CD4-positive, CD25-positive, alpha-beta regulatory T cell (primary cell): ENCODE measurements around the gene CPA2. TPM values are rescaled to one million over a fixed set of nuclear protein-coding genes. Genes with fewer than 3 reads are reported as not detected.
"Not testable (repeated sequence)": the region's sequence is repeated elsewhere in the genome, so short reads cannot be mapped to it uniquely, and the experiment has no call there.

ENCODE experiments used
- ATAC-seq, 2 donors: fragments of 150-1000 bp; cut with Tn5 transposase; one replicate each; pipeline ENCODE4 v1.10.0; 2021; ENCODE audit warnings: low read depth in 2 of 2, moderate number of reproducible peaks in 2 of 2, moderate library complexity in 1 of 2
- DNase-seq, 3 donors: peaks; one replicate each; pipeline versions ENCODE4 v3.0.0 to v3.0.0-alpha.2; 2012 to 2022; ENCODE audit warnings: mixed read lengths in 1 of 3
- H3K27ac ChIP-seq: one replicate; pipeline ENCODE4 v1.7.0; 2013; ENCODE audit warnings: mild to moderate bottlenecking, low read length; ENCODE audit not compliant: insufficient read depth, poor library complexity, severe bottlenecking
- H3K27me3 ChIP-seq: one replicate; pipeline ENCODE4 v1.7.0; 2013; ENCODE audit warnings: low read length; ENCODE audit not compliant: control insufficient read depth, insufficient read depth
- H3K36me3 ChIP-seq: one replicate; pipeline ENCODE4 v1.7.0; 2013; ENCODE audit warnings: mild to moderate bottlenecking, low read length, moderate library complexity; ENCODE audit not compliant: control insufficient read depth, insufficient read depth
- H3K4me1 ChIP-seq: 2 replicates; pipeline ENCODE4 v1.7.0; 2013; ENCODE audit warnings: mild to moderate bottlenecking, low read length; ENCODE audit not compliant: insufficient read depth, control insufficient read depth, poor library complexity, severe bottlenecking
- H3K4me3 ChIP-seq: one replicate; pipeline ENCODE4 v1.7.0; 2013; ENCODE audit warnings: low read depth, mild to moderate bottlenecking, low read length, moderate library complexity
- H3K9me3 ChIP-seq, 2 experiments: 1 replicate in 1 of 2; 2 replicates in 1 of 2; pipeline ENCODE4 v1.7.0; 2013; ENCODE audit warnings: low read length in 2 of 2, mild to moderate bottlenecking in 1 of 2, moderate library complexity in 1 of 2; ENCODE audit not compliant: control insufficient read depth in 2 of 2
- H3K27ac Mint-ChIP-seq, 3 donors: one replicate each; pipeline ENCODE4 v1.8.0; 2020 to 2022; ENCODE audit warnings: mild to moderate bottlenecking in 3 of 3, mixed read lengths in 3 of 3, moderate library complexity in 2 of 3
- H3K27me3 Mint-ChIP-seq: one replicate; pipeline ENCODE4 v1.8.0; 2022; ENCODE audit warnings: mild to moderate bottlenecking, mixed read lengths
- H3K36me3 Mint-ChIP-seq: one replicate; pipeline ENCODE4 v1.8.0; 2020; ENCODE audit warnings: mixed read lengths
- H3K4me1 Mint-ChIP-seq, 4 donors: one replicate each; pipeline ENCODE4 v1.8.0; 2020 to 2022; ENCODE audit warnings: mixed read lengths in 4 of 4, mild to moderate bottlenecking in 1 of 4
- H3K4me3 Mint-ChIP-seq, 4 donors: one replicate each; pipeline ENCODE4 v1.8.0; 2020 to 2022; ENCODE audit warnings: mild to moderate bottlenecking in 4 of 4, mixed read lengths in 4 of 4, moderate library complexity in 3 of 4
- H3K9me3 Mint-ChIP-seq, 7 donors: one replicate each; pipeline ENCODE4 v1.8.0; 2020 to 2022; ENCODE audit warnings: mixed read lengths in 7 of 7, mild to moderate bottlenecking in 3 of 7, moderate library complexity in 2 of 7
- polyA plus RNA-seq, 4 donors: library from polyadenylated mRNA; unstranded; fragments of 300-500 nt; fragmentation: Illumina TruSeq; gene quantifications; one replicate each; pipeline ENCODE4 v1.2.3, GENCODE V29; 2021
- total RNA-seq: library from RNA; stranded (reverse); gene quantifications from one replicate; pipeline ENCODE4 v1.2.3, GENCODE V29; 2022

The CPA2 gene
- total and polyA plus RNA-seq, 5 donors from 2014 or later = not detected

DNA sequence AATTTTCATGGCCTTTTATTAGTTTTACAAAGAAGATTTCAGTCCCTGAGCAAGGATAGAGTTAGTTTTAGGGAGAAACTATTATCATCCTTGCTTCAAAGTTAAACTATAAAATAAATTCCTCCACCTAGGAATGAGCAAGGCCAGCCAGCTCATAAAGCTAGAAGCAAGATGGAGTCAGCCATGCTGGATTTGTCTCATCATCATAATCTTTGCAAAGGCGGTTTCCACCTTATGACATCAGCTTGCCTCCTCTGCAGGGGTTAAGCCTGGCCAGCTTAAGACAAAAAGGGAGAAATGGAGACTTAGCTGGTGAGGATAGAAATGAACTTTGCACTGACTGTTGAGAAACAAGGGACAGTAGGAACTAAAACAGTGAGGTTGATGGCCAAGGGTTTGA is 40.3 kb upstream of the CPA2 start:
- H3K27me3 Mint-ChIP-seq = peaks cover 2% of the 10 kb centered on the region
- Histone ChIP-seq H3K27me3 (no peaks in the 10 kb centered on the region), H3K9me3 (no peaks in the 10 kb centered on the region), H3K36me3 (no peaks in the 10 kb centered on the region), H3K27ac (no peak overlapping the region), H3K4me3 (no peak overlapping the region), H3K4me1 (no peaks in the 10 kb centered on the region)
- peaks cover 0 to 1% (median 0%) of the 10 kb centered on the region in 7 donors for H3K9me3 Mint-ChIP-seq
- DNase-seq = no peak
- H3K4me1 Mint-ChIP-seq = peaks cover 0 to 2% (median 0%) of the 10 kb centered on the region in 4 donors
- no peak for ATAC-seq
- no peak overlapping the region for H3K4me3 Mint-ChIP-seq
- no peaks in the 10 kb centered on the region for H3K36me3 Mint-ChIP-seq
- H3K27ac Mint-ChIP-seq = no peak overlapping the region

DNA sequence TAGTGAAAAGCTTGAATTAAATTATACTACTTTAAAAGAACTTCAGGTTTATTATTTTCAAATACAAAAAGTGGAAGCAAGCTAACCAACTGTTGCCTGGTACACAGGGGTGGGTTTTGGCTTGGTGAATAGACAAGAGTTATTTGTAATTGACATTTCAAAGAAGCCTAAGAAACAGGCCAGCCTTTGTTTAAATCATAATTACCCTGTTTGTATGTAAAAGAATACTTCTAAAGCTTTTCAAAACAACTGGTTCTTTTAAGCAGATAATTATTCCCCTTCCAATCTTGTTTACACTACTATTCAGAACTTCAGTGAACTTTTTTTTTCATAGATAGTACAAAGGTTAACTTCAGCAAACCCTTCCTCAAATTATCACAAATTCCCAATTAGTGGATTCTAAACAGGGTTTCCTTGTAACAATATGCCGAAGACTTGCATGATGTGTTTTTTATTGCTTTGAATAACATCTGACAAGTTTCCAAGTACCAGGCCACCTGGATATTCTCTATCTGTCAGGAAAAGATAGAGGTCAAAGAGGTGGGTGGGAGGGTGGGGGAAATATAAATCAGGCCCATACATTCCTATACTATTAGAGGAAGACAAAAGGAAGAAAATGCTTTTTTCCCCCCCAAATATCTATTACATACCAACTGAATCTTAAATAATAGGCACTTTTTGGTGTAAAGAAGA is 38.6 kb upstream of the CPA2 start:
- Histone ChIP-seq H3K9me3 (no peaks in the 10 kb centered on the region), H3K27me3 (no peaks in the 10 kb centered on the region), H3K4me1 (no peaks in the 10 kb centered on the region), H3K36me3 (no peaks in the 10 kb centered on the region), H3K27ac (no peak overlapping the region), H3K4me3 (no peak overlapping the region)
- DNase-seq (no peak), ATAC-seq (no peak)
- Mint-ChIP-seq H3K36me3 (no peaks in the 10 kb centered on the region), H3K4me3 (no peak overlapping the region), H3K4me1 (peaks cover 0 to 2% (median 0%) of the 10 kb centered on the region in 4 donors), H3K27ac (no peak overlapping the region), H3K9me3 (peaks cover 0 to 1% (median 0%) of the 10 kb centered on the region in 7 donors), H3K27me3 (no peaks in the 10 kb centered on the region)

DNA sequence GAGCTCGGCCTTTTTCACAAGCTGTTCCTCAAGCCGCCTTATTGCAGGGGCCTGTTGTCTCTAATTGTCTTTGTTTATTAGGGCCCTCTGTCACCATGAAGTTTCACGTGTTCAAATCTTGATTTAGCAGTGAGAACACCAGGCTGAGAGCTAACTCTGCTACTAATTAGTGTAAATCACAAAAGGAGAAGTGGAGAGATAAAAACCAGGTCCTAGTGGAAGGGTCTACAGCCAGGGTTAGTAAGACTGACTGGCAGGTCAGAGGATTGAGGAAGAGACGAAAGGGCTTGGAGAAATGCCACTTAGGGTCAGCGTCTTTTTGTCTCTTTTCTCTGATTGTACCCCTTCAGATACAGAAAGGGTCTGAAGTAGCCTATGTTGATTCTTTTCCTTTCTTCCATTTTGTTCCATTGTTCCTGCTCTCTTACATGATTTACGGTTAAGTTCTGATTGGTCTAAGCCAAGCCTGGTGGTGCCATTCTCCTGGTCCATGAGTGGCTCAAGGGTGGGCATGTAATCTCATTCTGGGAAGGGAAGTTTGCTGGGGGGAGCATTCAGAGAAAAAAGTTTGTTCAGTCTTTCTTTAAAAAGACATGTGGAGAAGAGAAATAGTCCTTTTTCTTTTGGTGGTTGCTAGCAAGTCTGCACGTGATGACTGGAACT is 37.7 kb upstream of the CPA2 start:
- DNase-seq (no peak), ATAC-seq (no peak)
- H3K9me3 ChIP-seq = no peaks in the 10 kb centered on the region
- no peaks in the 10 kb centered on the region for H3K4me1 ChIP-seq
- no peak overlapping the region for H3K4me3 ChIP-seq
- Mint-ChIP-seq H3K27me3 (no peaks in the 10 kb centered on the region), H3K27ac (peak overlapping the region in 1 of 3 donors; percentile 18), H3K4me3 (no peak overlapping the region), H3K36me3 (no peaks in the 10 kb centered on the region), H3K9me3 (peaks cover 0 to 1% (median 0%) of the 10 kb centered on the region in 7 donors), H3K4me1 (peaks cover 0 to 1% (median 0%) of the 10 kb centered on the region in 4 donors)
- H3K27ac ChIP-seq = no peak overlapping the region
- no peaks in the 10 kb centered on the region for H3K27me3 ChIP-seq
- H3K36me3 ChIP-seq = no peaks in the 10 kb centered on the region

DNA sequence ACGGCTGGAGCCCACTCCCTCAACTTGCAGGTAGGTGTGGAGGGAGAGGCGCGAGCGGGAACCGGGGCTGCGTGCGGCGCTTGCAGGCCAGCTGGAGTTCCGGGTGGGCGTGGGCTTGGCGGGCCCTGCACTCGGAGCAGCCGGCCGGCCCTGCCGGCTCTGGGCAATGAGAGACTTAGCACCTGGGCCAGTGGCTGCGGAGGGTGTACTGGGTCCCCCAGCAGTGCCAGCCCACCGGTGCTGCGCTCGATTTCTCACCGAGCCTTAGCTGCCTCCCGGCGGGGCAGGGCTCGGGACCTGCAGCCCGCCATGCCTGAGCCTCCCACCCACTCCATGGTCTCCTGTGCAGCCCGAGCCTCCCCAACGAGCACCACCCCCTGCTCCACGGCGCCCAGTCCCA is 36.7 kb upstream of the CPA2 start:
- ATAC-seq, H3K36me3 Mint-ChIP-seq, H3K27ac Mint-ChIP-seq, H3K4me3 ChIP-seq, DNase-seq, H3K27me3 Mint-ChIP-seq, H3K4me3 Mint-ChIP-seq, H3K4me1 ChIP-seq, H3K27ac ChIP-seq, H3K36me3 ChIP-seq, H3K4me1 Mint-ChIP-seq, H3K9me3 ChIP-seq, H3K27me3 ChIP-seq, H3K9me3 Mint-ChIP-seq: not testable (repeated sequence)

DNA sequence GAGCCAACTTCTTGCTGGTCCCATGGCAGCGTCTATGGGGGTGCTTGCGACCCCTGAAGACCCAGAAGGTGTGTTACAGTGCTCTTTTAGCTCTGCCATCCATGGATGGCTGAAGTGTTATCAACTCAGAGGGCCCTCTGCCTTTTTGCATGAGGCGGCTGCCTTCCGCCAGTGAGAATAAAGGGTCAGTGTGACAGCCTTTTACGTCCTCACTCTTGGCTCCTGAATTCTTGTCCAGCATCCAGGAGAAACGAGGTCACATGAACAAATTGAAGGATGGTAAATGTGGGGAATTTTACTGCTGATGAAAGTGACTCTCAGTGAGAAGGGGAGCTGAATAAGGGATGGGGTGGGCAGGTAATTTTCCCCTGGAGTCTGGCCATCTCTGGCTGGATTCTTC is 34.9 kb upstream of the CPA2 start:
- ATAC-seq (no peak), DNase-seq (no peak)
- Mint-ChIP-seq H3K4me3 (no peak overlapping the region), H3K4me1 (no peaks in the 10 kb centered on the region), H3K36me3 (no peaks in the 10 kb centered on the region), H3K27ac (no peak overlapping the region), H3K27me3 (peaks cover 19% of the 10 kb centered on the region), H3K9me3 (peaks cover 0 to 1% (median 0%) of the 10 kb centered on the region in 7 donors)
- H3K4me1 ChIP-seq = no peaks in the 10 kb centered on the region
- H3K27ac ChIP-seq = no peak overlapping the region
- H3K9me3 ChIP-seq = no peaks in the 10 kb centered on the region
- no peaks in the 10 kb centered on the region for H3K36me3 ChIP-seq
- no peaks in the 10 kb centered on the region for H3K27me3 ChIP-seq
- no peak overlapping the region for H3K4me3 ChIP-seq

DNA sequence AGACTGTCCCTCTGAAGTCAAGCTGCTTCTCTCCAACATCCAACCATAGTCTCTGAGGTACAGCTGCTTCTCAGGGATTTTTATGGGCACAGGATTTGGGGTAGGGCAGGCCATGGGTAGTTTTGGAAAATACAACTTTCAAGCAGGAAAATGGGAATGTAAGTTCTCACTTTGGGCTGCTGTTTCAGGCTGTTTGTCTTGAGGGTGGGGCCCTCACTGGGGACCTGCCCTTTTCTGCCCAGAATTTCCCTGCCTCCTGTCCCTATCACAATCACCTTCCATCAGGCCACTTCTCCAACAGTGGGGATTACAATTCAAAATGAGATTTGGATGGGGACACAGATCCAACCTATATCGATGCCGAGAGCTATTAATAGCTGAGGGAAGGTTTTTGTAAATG is 34.5 kb upstream of the CPA2 start:
- H3K36me3 ChIP-seq = no peaks in the 10 kb centered on the region
- Mint-ChIP-seq H3K27me3 (peaks cover 23% of the 10 kb centered on the region), H3K4me3 (no peak overlapping the region)

DNA sequence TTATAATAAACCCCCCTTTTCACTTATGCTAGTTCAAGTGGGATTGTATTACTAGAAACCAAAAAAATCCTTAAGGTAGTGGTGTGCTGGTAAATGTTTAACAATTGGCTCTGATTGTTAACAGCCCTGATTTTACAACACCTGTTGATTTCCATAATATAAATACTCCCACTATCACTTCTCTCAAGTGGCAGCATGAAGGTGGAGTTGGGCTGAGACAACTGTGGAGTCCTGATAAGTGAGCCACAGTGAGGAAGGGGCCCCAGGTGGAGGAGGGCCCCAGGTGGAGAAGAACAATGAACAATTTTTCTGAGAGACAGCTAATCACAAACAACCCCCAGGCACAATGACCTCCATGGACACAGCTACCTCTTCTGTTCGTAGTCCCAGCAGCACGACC is 32.6 kb upstream of the CPA2 start:
- ATAC-seq = no peak
- DNase-seq = no peak
- H3K9me3 Mint-ChIP-seq = peaks cover 0 to 1% (median 0%) of the 10 kb centered on the region in 7 donors
- no peaks in the 10 kb centered on the region for H3K36me3 ChIP-seq
- no peaks in the 10 kb centered on the region for H3K27me3 ChIP-seq
- peak overlapping the region in 1 of 3 donors; percentile 32 for H3K27ac Mint-ChIP-seq
- no peak overlapping the region for H3K27ac ChIP-seq
- H3K4me1 Mint-ChIP-seq = no peaks in the 10 kb centered on the region
- H3K4me1 ChIP-seq = no peaks in the 10 kb centered on the region
- H3K36me3 Mint-ChIP-seq = no peaks in the 10 kb centered on the region
- peaks cover 30% of the 10 kb centered on the region for H3K27me3 Mint-ChIP-seq
- H3K9me3 ChIP-seq = no peaks in the 10 kb centered on the region
- H3K4me3 Mint-ChIP-seq = no peak overlapping the region
- H3K4me3 ChIP-seq = no peak overlapping the region

More for the DNA sequence above, 34.5 kb upstream of the CPA2 start:
- ATAC-seq (no peak), DNase-seq (no peak)
- Histone ChIP-seq H3K27ac (no peak overlapping the region), H3K4me1 (no peaks in the 10 kb centered on the region), H3K27me3 (no peaks in the 10 kb centered on the region), H3K4me3 (no peak overlapping the region), H3K9me3 (no peaks in the 10 kb centered on the region)
- peaks cover 0 to 1% (median 0%) of the 10 kb centered on the region in 7 donors for H3K9me3 Mint-ChIP-seq
- no peaks in the 10 kb centered on the region for H3K4me1 Mint-ChIP-seq
- no peak overlapping the region for H3K27ac Mint-ChIP-seq
- no peaks in the 10 kb centered on the region for H3K36me3 Mint-ChIP-seq

DNA sequence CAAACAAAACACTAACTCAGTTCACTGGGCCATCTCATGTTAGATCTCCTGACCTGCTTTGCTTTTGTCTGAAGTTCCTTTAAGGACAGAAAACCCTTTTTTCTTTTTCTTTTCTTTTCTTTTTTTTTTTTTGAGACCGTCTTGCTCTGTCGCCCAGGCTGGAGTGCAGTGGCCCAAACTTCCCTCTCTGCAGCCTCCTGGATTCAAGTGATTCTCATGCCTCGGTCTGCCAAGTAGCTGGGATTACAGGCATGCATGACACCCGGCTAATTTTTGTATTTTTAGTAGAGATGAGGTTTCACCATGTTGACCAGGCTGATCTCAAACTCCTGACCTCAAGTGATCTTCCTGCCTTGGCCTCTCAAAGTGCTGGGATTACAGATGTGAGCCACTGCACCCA is 30.3 kb upstream of the CPA2 start:
- H3K27me3 ChIP-seq, ATAC-seq, H3K9me3 Mint-ChIP-seq, H3K4me3 ChIP-seq, H3K27ac ChIP-seq, H3K4me1 ChIP-seq, DNase-seq, H3K27ac Mint-ChIP-seq, H3K9me3 ChIP-seq, H3K36me3 Mint-ChIP-seq, H3K4me1 Mint-ChIP-seq, H3K4me3 Mint-ChIP-seq, H3K36me3 ChIP-seq: not testable (repeated sequence)
- peaks cover 45% of the 10 kb centered on the region for H3K27me3 Mint-ChIP-seq
